ENCODE measurements around the gene CDCA7L.
"Not testable (repeated sequence)": the region's sequence is repeated elsewhere in the genome, so short reads cannot be mapped to it uniquely, and the experiment has no call there.

- TF ChIP-seq CTCF (IDR thresholded peaks at IDR 0.05 in 2 of 3, conservative IDR thresholded peaks at IDR 0.05 in 1 of 3; ENCODE audit: borderline replicate concordance in 1 of 3, insufficient read depth in 1 of 3, low read depth in 2 of 3, low read length in 2 of 3); EZH2 (IDR thresholded peaks at IDR 0.05); POLR2AphosphoS5 (IDR thresholded peaks at IDR 0.05; ENCODE audit: low read depth, low read length); CEBPB (IDR thresholded peaks at IDR 0.05; ENCODE audit: low read depth): not testable (repeated sequence)
Observed at GRCh38 chr7:21865631-21866204, 80.0 kb downstream of the CDCA7L start.
